Adrenal gland (tissue), 5 donors: ENCODE data around the gene EXOC4.

Experiments
- POLR2A ChIP-seq, 2 donors: fragments of 450-650 bp; IDR thresholded peaks; one replicate each; pipeline ENCODE4 v1.6.1; 2017; ENCODE audit warnings: antibody characterized with exemption in 2 of 2, mild to moderate bottlenecking in 2 of 2, moderate library complexity in 1 of 2
- TF ChIP-seq, protein P1 (sequence below), 6 experiments: fragments of 450-650 bp in 4 of 6; fragments of 200-600 bp in 2 of 6; sonication (generic) in 1 of 6; IDR thresholded peaks; 1 replicate in 5 of 6; 2 replicates in 1 of 6; pipeline versions ENCODE4 v1.5.1 to v1.8.0; 2016 to 2021; ENCODE audit warnings: antibody characterized with exemption in 6 of 6, mild to moderate bottlenecking in 2 of 6, moderate library complexity in 1 of 6
- donor health status: DM: no; HTN: no; CAD: no.

DNA sequence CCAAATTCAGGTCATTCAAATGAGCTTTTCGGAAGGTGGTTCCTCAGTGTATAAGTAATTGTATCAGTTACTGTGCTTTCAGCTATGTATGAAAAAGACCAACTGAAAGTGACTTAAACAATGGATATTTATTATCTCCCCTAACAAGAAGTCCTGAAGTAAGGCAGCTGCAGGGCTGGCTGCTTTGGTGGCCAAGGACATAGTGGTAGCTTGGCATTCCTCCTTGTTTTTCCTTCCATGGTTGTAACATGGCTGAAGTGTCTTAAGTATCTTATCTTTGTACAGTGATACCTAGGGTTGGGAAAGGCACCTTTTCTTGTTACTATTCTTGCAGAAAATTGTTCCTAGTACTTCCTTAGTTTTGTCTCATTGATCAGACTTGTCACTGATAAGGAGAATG, 21.4 kb downstream of the EXOC4 start:
- TF ChIP-seq, protein P1, sequence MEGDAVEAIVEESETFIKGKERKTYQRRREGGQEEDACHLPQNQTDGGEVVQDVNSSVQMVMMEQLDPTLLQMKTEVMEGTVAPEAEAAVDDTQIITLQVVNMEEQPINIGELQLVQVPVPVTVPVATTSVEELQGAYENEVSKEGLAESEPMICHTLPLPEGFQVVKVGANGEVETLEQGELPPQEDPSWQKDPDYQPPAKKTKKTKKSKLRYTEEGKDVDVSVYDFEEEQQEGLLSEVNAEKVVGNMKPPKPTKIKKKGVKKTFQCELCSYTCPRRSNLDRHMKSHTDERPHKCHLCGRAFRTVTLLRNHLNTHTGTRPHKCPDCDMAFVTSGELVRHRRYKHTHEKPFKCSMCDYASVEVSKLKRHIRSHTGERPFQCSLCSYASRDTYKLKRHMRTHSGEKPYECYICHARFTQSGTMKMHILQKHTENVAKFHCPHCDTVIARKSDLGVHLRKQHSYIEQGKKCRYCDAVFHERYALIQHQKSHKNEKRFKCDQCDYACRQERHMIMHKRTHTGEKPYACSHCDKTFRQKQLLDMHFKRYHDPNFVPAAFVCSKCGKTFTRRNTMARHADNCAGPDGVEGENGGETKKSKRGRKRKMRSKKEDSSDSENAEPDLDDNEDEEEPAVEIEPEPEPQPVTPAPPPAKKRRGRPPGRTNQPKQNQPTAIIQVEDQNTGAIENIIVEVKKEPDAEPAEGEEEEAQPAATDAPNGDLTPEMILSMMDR (IDR thresholded peaks at IDR 0.05), result no peak
- no peak for TF ChIP-seq POLR2A (IDR thresholded peaks at IDR 0.05)
